Measurements from ENCODE around the gene KRT82. TPM values are rescaled to one million over a fixed set of nuclear protein-coding genes. Genes with fewer than 3 reads are reported as not detected.

The KRT82 gene
- total RNA-seq, 4 donors from 2014 or later = not detected

DNA sequence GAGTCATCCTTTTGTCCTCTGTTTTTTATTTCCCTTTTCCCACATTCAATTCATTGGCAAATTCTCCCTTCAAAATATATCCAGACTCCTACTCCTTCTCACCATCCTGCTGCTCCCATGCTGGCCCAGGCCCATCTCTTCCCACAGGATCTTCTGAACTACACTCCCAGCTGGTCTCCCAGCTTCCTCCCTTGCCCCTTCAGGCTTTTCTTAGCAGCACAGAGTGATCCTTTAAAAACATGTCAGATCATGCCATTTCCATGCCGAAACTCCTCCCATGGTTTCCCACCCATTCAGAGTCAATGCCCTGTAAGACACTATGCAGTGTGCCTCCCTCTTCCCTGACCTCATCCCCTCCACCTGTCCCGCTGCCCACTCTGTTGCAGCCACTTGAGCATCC is 18.3 kb downstream of the KRT82 start:
- Histone ChIP-seq H3K27me3 (no peaks in the 10 kb centered on the region), H3K36me3 (no peaks in the 10 kb centered on the region), H3K9me3 (no peaks in the 10 kb centered on the region), H3K4me3 (replicated peaks in 1 of 3) (no peak overlapping the region), H3K4me1 (peaks cover 0 to 6% of the 10 kb centered on the region in 2 donors), H3K27ac (no peak overlapping the region)
- TF ChIP-seq, protein P1, sequence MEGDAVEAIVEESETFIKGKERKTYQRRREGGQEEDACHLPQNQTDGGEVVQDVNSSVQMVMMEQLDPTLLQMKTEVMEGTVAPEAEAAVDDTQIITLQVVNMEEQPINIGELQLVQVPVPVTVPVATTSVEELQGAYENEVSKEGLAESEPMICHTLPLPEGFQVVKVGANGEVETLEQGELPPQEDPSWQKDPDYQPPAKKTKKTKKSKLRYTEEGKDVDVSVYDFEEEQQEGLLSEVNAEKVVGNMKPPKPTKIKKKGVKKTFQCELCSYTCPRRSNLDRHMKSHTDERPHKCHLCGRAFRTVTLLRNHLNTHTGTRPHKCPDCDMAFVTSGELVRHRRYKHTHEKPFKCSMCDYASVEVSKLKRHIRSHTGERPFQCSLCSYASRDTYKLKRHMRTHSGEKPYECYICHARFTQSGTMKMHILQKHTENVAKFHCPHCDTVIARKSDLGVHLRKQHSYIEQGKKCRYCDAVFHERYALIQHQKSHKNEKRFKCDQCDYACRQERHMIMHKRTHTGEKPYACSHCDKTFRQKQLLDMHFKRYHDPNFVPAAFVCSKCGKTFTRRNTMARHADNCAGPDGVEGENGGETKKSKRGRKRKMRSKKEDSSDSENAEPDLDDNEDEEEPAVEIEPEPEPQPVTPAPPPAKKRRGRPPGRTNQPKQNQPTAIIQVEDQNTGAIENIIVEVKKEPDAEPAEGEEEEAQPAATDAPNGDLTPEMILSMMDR (IDR thresholded peaks at IDR 0.05) = no peak
- no peak for TF ChIP-seq POLR2A (IDR thresholded peaks at IDR 0.05)
- 87 to 95% methylated on average over 2 of the region's 2 CpGs for WGBS, 2 donors
- no peak for DNase-seq
- intact Hi-C loops (cut with DNase I) = no loop called here

DNA sequence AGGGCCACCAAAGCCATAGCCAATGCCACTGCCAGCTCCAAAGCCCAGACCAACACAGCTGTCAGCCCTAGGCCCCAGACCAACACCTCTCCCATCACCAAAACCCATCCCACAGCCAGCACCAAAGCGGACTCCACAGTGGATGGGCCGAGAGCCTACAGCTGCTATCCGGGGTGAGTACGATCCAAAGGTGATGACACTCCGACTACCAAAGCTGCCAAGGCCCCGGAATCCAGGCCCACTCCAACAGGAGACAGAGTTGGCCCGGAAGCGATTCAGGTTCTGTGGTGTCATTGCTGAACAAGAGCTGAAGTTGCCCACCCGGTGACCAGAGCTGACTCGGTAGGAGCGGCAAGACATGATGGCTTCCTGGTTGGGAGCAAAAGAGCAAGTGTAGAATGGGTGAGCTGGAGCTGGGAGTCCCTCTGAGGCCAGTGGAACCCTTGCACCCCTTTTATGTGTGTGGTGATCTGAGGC is 20.9 kb downstream of the KRT82 start, which contains the start of gene KRT84:
Gene KRT84, minus strand, starts transcription at position 427 of the 477 bp plus-strand sequence. Its CDS starts 67 bp downstream, at position 360.
- DNase-seq = no peak
- no peaks in the 10 kb centered on the region for H3K4me1 ChIP-seq
- no peak within 1 kb of the TSS for H3K27ac ChIP-seq
- WGBS, 2 donors = 95 to 99% methylated on average over 10 to 11 of the region's 11 CpGs
- no peaks in the 10 kb centered on the region for H3K9me3 ChIP-seq
- TF ChIP-seq POLR2A (IDR thresholded peaks at IDR 0.05) = no peak
- TF ChIP-seq, protein P1 (IDR thresholded peaks at IDR 0.05) = no peak
- H3K27me3 ChIP-seq = no peaks in the 10 kb centered on the region
- no peak within 1 kb of the TSS for H3K4me3 ChIP-seq (replicated peaks in 1 of 3)
- intact Hi-C loops (cut with DNase I) = no loop called here
- H3K36me3 ChIP-seq = no peaks in the 10 kb centered on the region

DNA sequence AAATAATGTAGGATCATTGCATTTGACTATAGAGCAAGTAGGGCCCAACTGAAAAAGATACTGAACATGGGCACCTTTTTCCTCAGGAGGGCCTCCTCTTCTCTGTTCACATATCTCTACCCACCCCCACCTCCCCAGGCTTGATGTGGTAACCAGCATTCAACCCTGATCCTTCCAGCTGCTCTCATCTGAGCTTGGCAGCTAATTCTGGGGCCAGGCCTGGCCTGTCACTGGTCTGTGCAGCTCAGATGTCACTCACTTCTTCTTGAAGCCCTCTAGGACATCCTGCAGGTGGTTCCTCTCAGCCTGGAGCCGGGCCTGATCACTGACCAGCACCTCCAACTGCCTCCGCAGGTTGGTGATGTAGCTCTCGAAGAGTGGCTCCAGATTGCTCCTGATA is 22.8 kb downstream of the KRT82 start:
- intact Hi-C loops (cut with DNase I) = no loop called here
- H3K4me3 ChIP-seq (replicated peaks in 1 of 3) = no peak overlapping the region

DNA sequence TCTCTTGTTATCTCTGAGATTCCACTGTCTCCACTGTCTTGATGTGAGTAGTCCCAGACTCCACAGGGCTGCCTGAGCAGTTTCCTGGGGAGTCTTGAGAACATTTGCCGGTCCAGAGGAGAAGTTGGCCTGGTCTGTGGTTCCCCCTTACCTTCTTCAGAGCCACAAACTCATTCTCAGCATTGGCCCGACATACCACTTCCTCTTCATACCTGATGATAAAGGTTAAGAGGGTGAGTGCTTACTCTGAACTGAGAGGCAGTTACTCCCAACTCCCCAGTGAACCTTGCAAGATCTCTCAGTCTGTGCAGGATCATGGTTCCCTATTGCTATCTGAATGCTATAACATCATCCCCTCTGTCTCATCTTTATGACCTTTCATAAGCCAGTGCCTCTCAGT is 23.3 kb downstream of the KRT82 start:
- Histone ChIP-seq H3K4me3 (replicated peaks in 1 of 3) (no peak overlapping the region), H3K27me3 (no peaks in the 10 kb centered on the region), H3K27ac (no peak overlapping the region), H3K4me1 (no peaks in the 10 kb centered on the region), H3K9me3 (no peaks in the 10 kb centered on the region), H3K36me3 (no peaks in the 10 kb centered on the region)
- TF ChIP-seq, protein P1 (IDR thresholded peaks at IDR 0.05) = no peak
- no peak for TF ChIP-seq POLR2A (IDR thresholded peaks at IDR 0.05)
- intact Hi-C loops (cut with DNase I) = no loop called here
- 72 to 79% methylated on average over 2 of the region's 2 CpGs for WGBS, 2 donors
- DNase-seq = no peak

More for the DNA sequence above, 22.8 kb downstream of the KRT82 start:
- 93 to 100% methylated on average over 1 to 3 of the region's 3 CpGs for WGBS, 2 donors
- Histone ChIP-seq H3K27ac (no peak overlapping the region), H3K4me1 (no peaks in the 10 kb centered on the region), H3K36me3 (no peaks in the 10 kb centered on the region), H3K27me3 (no peaks in the 10 kb centered on the region), H3K9me3 (no peaks in the 10 kb centered on the region)
- TF ChIP-seq, protein P1 (IDR thresholded peaks at IDR 0.05) = no peak
- no peak for TF ChIP-seq POLR2A (IDR thresholded peaks at IDR 0.05)
- no peak for DNase-seq

DNA sequence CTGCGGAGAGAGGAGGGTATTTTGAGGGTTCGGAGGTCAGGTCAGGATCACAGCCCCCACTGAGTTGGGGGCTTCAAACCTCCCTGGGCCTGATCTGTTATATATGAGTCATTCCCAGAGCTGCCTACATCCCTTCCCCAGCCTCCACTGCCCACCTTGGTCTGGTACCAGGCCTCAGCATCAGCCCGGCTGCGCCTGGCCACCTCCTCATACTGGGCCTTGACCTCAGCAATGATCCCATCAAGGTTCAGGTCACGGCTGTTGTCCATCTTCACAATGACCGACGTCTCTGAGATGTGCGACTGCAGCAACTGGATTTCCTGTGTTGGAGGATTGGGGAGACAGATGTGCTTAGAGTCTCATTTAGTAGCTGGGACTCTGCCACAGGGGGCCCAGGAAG is 24.9 kb downstream of the KRT82 start:
- no peak for TF ChIP-seq POLR2A (IDR thresholded peaks at IDR 0.05)
- TF ChIP-seq, protein P1 (IDR thresholded peaks at IDR 0.05) = no peak
- intact Hi-C loops (cut with DNase I) = no loop called here

More for the DNA sequence above, 24.9 kb downstream of the KRT82 start:
- no peak overlapping the region for H3K4me3 ChIP-seq (replicated peaks in 1 of 3)
- WGBS, 2 donors = 91 to 93% methylated on average over 7 to 8 of the region's 8 CpGs
- H3K36me3 ChIP-seq = no peaks in the 10 kb centered on the region
- no peaks in the 10 kb centered on the region for H3K9me3 ChIP-seq
- no peak for DNase-seq
- no peaks in the 10 kb centered on the region for H3K4me1 ChIP-seq
- no peak overlapping the region for H3K27ac ChIP-seq
- H3K27me3 ChIP-seq = no peaks in the 10 kb centered on the region

Measured in thyroid gland (tissue), 4 donors.